ENCODE results near the gene GBE1. TPM values are rescaled to one million over a fixed set of nuclear protein-coding genes. Genes with fewer than 3 reads are reported as not detected.
A peak's percentile ranks its signal among the peaks of the same experiment; 100 is the strongest.

The GBE1 gene
- total and polyA plus RNA-seq, 7 donors, result 10.2 to 24.6 (median 12.1) TPM

GRCh38 chr3:81484520-81484919, 276.9 kb downstream of the GBE1 start:
- TF ChIP-seq CTCF (IDR thresholded peaks at IDR 0.05), result no peak
- TF ChIP-seq POLR2A (IDR thresholded peaks at IDR 0.05), result no peak
- no peak for TF ChIP-seq EP300 (IDR thresholded peaks at IDR 0.05)
- no peak for TF ChIP-seq POLR2AphosphoS5 (IDR thresholded peaks at IDR 0.05)
- H3K27ac ChIP-seq, result peak overlapping the region; percentile 28 to 70 (median 45)
- peaks cover 0 to 23% (median 15%) of the 10 kb centered on the region in 4 donors for H3K4me1 ChIP-seq
- 71 to 79% methylated on average over 5 of the region's 5 CpGs for WGBS, 2 donors
- no peak overlapping the region for H3K4me3 ChIP-seq
- H3K9me3 ChIP-seq, result no peaks in the 10 kb centered on the region
- H3K27me3 ChIP-seq, result no peaks in the 10 kb centered on the region
- no peak for DNase-seq
- intact Hi-C loops (cut with DNase I), result no loop called here
- H3K36me3 ChIP-seq, result no peaks in the 10 kb centered on the region

GRCh38 chr3:81483046-81483445, 278.4 kb downstream of the GBE1 start:
- no peak overlapping the region for H3K27ac ChIP-seq
- no peaks in the 10 kb centered on the region for H3K27me3 ChIP-seq
- no peaks in the 10 kb centered on the region for H3K9me3 ChIP-seq
- no peaks in the 10 kb centered on the region for H3K36me3 ChIP-seq
- no peak for DNase-seq
- TF ChIP-seq EP300 (IDR thresholded peaks at IDR 0.05) (no peak), CTCF (IDR thresholded peaks at IDR 0.05) (no peak), POLR2AphosphoS5 (IDR thresholded peaks at IDR 0.05) (no peak), POLR2A (IDR thresholded peaks at IDR 0.05) (no peak)
- no peak overlapping the region for H3K4me3 ChIP-seq
- 93 to 96% methylated on average over 3 of the region's 3 CpGs for WGBS, 2 donors
- intact Hi-C loops (cut with DNase I), result no loop called here
- peaks cover 0 to 23% (median 15%) of the 10 kb centered on the region in 4 donors for H3K4me1 ChIP-seq

GRCh38 chr3:81477740-81478139, 283.7 kb downstream of the GBE1 start:
- Histone ChIP-seq H3K4me1 (no peaks in the 10 kb centered on the region), H3K4me3 (no peak overlapping the region), H3K9me3 (no peaks in the 10 kb centered on the region), H3K27me3 (no peaks in the 10 kb centered on the region), H3K36me3 (no peaks in the 10 kb centered on the region), H3K27ac (no peak overlapping the region)
- intact Hi-C loops (cut with DNase I), result no loop called here
- no peak for DNase-seq
- WGBS, 2 donors, result 89 to 95% methylated on average over 2 of the region's 2 CpGs
- TF ChIP-seq POLR2A (IDR thresholded peaks at IDR 0.05) (no peak), CTCF (IDR thresholded peaks at IDR 0.05) (no peak), POLR2AphosphoS5 (IDR thresholded peaks at IDR 0.05) (no peak), EP300 (IDR thresholded peaks at IDR 0.05) (no peak)

GRCh38 chr3:81476692-81477091, 284.8 kb downstream of the GBE1 start:
- H3K9me3 ChIP-seq, result no peaks in the 10 kb centered on the region
- H3K4me1 ChIP-seq, result no peaks in the 10 kb centered on the region
- H3K27ac ChIP-seq, result no peak overlapping the region
- no peak overlapping the region for H3K4me3 ChIP-seq
- DNase-seq, result no peak
- no peaks in the 10 kb centered on the region for H3K36me3 ChIP-seq
- TF ChIP-seq EP300 (IDR thresholded peaks at IDR 0.05) (no peak), POLR2A (IDR thresholded peaks at IDR 0.05) (no peak), POLR2AphosphoS5 (IDR thresholded peaks at IDR 0.05) (no peak), CTCF (IDR thresholded peaks at IDR 0.05) (no peak)
- no peaks in the 10 kb centered on the region for H3K27me3 ChIP-seq
- 34 to 54% methylated on average over 4 of the region's 4 CpGs for WGBS, 2 donors
- intact Hi-C loops (cut with DNase I), result no loop called here

Measured in sigmoid colon (tissue), 7 donors.